Mesenchymal stem cell (in vitro differentiated cells and primary cell): ENCODE results near the gene ZNF718.
"Not testable (repeated sequence)": the region's sequence is repeated elsewhere in the genome, so short reads cannot be mapped to it uniquely, and the experiment has no call there.

ENCODE experiments used
- DNase-seq: peaks from one replicate; pipeline ENCODE4 v3.0.0-alpha.2; 2013
- H2AFZ ChIP-seq: one replicate; pipeline ENCODE4 v1.6.1; 2013; ENCODE audit warnings: low read depth, mild to moderate bottlenecking, control low read depth, inconsistent platforms, low read length, moderate library complexity
- H2AK5ac ChIP-seq: 2 replicates; pipeline ENCODE4 v1.6.1; 2013; ENCODE audit warnings: low read length, moderate library complexity, mild to moderate bottlenecking, inconsistent platforms; ENCODE audit not compliant: severe bottlenecking
- H2BK120ac ChIP-seq: one replicate; pipeline ENCODE4 v1.6.1; 2013; ENCODE audit warnings: low read depth, mild to moderate bottlenecking, inconsistent platforms, low read length, moderate library complexity
- H2BK12ac ChIP-seq, 2 experiments: one replicate each; pipeline ENCODE4 v1.6.1; 2013; ENCODE audit warnings: inconsistent platforms in 2 of 2, low read length in 2 of 2, mild to moderate bottlenecking in 2 of 2, moderate library complexity in 2 of 2, control low read depth in 1 of 2
- H2BK15ac ChIP-seq: one replicate; pipeline ENCODE4 v1.6.1; 2013; ENCODE audit warnings: mild to moderate bottlenecking, low read depth, inconsistent platforms; ENCODE audit not compliant: poor library complexity, severe bottlenecking
- H2BK5ac ChIP-seq: 2 replicates; pipeline ENCODE4 v1.6.1; 2013; ENCODE audit warnings: low read depth, mild to moderate bottlenecking, low read length, control low read depth, inconsistent platforms; ENCODE audit not compliant: poor library complexity, severe bottlenecking
- H3K14ac ChIP-seq, 2 experiments: one replicate each; pipeline ENCODE4 v1.6.1; 2013; ENCODE audit warnings: inconsistent platforms in 2 of 2, low read length in 2 of 2, control low read depth in 1 of 2, mild to moderate bottlenecking in 1 of 2, moderate library complexity in 1 of 2
- H3K18ac ChIP-seq, 2 experiments: one replicate each; pipeline ENCODE4 v1.6.1; 2013; ENCODE audit warnings: inconsistent platforms in 2 of 2, low read length in 2 of 2, control low read depth in 1 of 2, low read depth in 1 of 2, mild to moderate bottlenecking in 1 of 2
- H3K23ac ChIP-seq, 2 experiments: one replicate each; pipeline ENCODE4 v1.6.1; 2013; ENCODE audit warnings: inconsistent platforms in 2 of 2, low read length in 2 of 2, mild to moderate bottlenecking in 2 of 2, moderate library complexity in 2 of 2, control low read depth in 1 of 2
- H3K27ac ChIP-seq: 2 replicates; pipeline ENCODE4 v1.5.1; 2013; ENCODE audit warnings: mild to moderate bottlenecking, moderate library complexity, low read length, control low read depth, inconsistent platforms; ENCODE audit not compliant: poor library complexity, severe bottlenecking
- H3K27me3 ChIP-seq, 2 experiments: 2 replicates each; pipeline versions ENCODE4 v1.6.1 to v1.7.0; 2013; ENCODE audit warnings: low read length in 2 of 2, mild to moderate bottlenecking in 2 of 2, moderate library complexity in 2 of 2, control low read depth in 1 of 2, inconsistent platforms in 1 of 2; ENCODE audit not compliant: control insufficient read depth in 1 of 2, insufficient read depth in 1 of 2
- H3K36me3 ChIP-seq, 2 experiments: 2 replicates each; pipeline versions ENCODE4 v1.6.1 to v1.7.0; 2013; ENCODE audit warnings: low read length in 2 of 2, control low read depth in 1 of 2, inconsistent platforms in 1 of 2, low read depth in 1 of 2, mild to moderate bottlenecking in 1 of 2; ENCODE audit not compliant: insufficient read depth in 2 of 2, control insufficient read depth in 1 of 2
- H3K4ac ChIP-seq, 2 experiments: one replicate each; pipeline ENCODE4 v1.6.1; 2013; ENCODE audit warnings: inconsistent platforms in 2 of 2, low read length in 2 of 2, mild to moderate bottlenecking in 2 of 2, moderate library complexity in 2 of 2, control low read depth in 1 of 2, low read depth in 1 of 2
- H3K4me1 ChIP-seq: 2 replicates; pipeline ENCODE4 v1.6.1; 2013; ENCODE audit warnings: low read depth, low read length, control low read depth; ENCODE audit not compliant: control insufficient read depth, insufficient read depth
- H3K4me2 ChIP-seq: 2 replicates; pipeline ENCODE4 v1.6.1; 2013; ENCODE audit warnings: low read length, mild to moderate bottlenecking, inconsistent platforms; ENCODE audit not compliant: poor library complexity, severe bottlenecking
- H3K4me3 ChIP-seq, 2 experiments: 2 replicates each; pipeline versions ENCODE4 v1.5.1 to v1.7.0; 2013; ENCODE audit warnings: low read length in 2 of 2, mild to moderate bottlenecking in 2 of 2, control low read depth in 1 of 2, low read depth in 1 of 2; ENCODE audit not compliant: insufficient read depth in 1 of 2
- H3K79me1 ChIP-seq: replicated peaks from 2 replicates; pipeline ENCODE4 v1.6.1; 2013; ENCODE audit warnings: mild to moderate bottlenecking, control low read depth, low read length, inconsistent platforms; ENCODE audit not compliant: poor library complexity, severe bottlenecking
- H3K9ac ChIP-seq: 2 replicates; pipeline ENCODE4 v1.7.0; 2013; ENCODE audit warnings: mild to moderate bottlenecking, low read length, moderate library complexity
- H3K9me3 ChIP-seq: 2 replicates; pipeline ENCODE4 v1.7.0; 2013; ENCODE audit warnings: mild to moderate bottlenecking, low read length; ENCODE audit not compliant: control insufficient read depth
- H4K8ac ChIP-seq: one replicate; pipeline ENCODE4 v1.6.1; 2013; ENCODE audit warnings: inconsistent platforms, mild to moderate bottlenecking, low read length, moderate library complexity
- H4K91ac ChIP-seq: one replicate; pipeline ENCODE4 v1.6.1; 2013; ENCODE audit warnings: mild to moderate bottlenecking, low read length, inconsistent platforms
- WGBS: methylation state at CpG from one replicate; pipeline ENCODE4 v1.1.7; 2013; ENCODE audit warnings: mixed read lengths; 5-methylcytosine and 5-hydroxymethylcytosine counted together

ZNF718 gene

DNA sequence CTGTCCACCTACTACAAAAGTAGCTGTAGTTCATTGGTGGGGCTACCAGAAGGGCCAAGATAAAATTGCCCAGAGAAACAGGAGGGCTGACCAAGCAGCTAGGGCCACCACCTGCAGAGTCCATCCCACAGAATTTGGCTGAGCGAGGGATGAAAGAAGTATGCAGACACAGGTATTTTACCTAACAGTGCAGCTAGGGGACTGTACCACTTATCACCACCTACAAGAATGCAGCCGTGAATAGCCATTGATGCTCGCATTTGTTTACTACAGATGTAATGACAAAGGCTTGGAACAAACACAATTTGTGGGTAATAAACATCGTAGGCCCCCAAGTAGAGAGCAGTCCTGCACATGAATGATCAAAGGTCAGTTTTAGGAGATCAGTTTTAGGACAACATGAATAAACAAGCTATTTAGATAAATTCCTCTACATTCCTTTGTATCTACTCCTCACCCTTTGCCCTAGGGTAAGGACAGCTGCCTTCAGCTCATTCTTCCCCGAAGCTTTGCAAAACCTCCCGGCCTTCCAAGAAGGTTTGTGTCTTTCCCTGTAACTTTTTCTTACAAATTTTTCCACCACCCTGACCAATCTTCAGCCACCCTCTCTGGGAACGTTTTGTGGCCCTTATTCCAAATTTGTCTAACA is 49.5 kb downstream of the ZNF718 start:
- WGBS, result 92% methylated on average over 5 of the region's 7 CpGs
- Histone ChIP-seq H3K14ac (no peak overlapping the region), H3K4me2 (no peak overlapping the region), H2BK15ac (no peak overlapping the region), H3K9me3 (peaks cover 78% of the 10 kb centered on the region), H4K8ac (no peak overlapping the region), H3K4ac (no peak overlapping the region), H2AFZ (no peak overlapping the region), H4K91ac (no peak overlapping the region), H2BK5ac (no peak overlapping the region), H3K23ac (no peak overlapping the region), H3K18ac (no peak overlapping the region), H3K27me3 (no peaks in the 10 kb centered on the region), H3K4me3 (peak overlapping the region in 1 of 2 experiments; percentile 56), H3K36me3 (peaks cover 0 to 5% of the 10 kb centered on the region in 2 experiments), H3K9ac (no peak overlapping the region), H3K27ac (no peak overlapping the region), H2BK12ac (no peak overlapping the region), H2BK120ac (no peak overlapping the region), H3K79me1 (peaks cover 7% of the 10 kb centered on the region), H3K4me1 (no peaks in the 10 kb centered on the region), H2AK5ac (no peak overlapping the region)
- DNase-seq, result no peak

GRCh38 chr4:175986-176385 is 51.7 kb downstream of the ZNF718 start:
- H3K4ac ChIP-seq, result no peak overlapping the region
- H3K9ac ChIP-seq, result no peak overlapping the region
- no peak overlapping the region for H2BK12ac ChIP-seq

DNA sequence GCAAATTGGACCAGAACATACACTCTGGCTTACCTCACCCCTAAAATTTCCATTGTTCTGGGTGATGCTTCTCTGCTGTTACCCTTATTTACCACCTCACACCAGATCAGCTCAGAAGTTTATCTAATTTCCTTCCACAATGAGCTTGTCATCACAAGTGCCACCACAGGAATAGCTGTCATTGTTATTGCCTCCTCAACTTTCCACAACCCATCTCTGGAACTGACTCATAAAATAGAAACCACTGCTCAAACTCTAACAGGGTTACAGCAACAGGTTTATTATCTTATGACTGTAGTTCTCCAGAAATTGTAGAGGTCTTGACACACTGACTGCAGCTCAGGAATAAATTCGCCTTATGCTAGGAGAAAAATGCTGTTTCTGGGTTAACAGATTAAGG is 52.7 kb downstream of the ZNF718 start:
- Histone ChIP-seq H3K4ac (no peak overlapping the region), H3K23ac (no peak overlapping the region), H2BK12ac (no peak overlapping the region), H3K14ac (no peak overlapping the region), H3K27me3 (no peaks in the 10 kb centered on the region), H2BK120ac (no peak overlapping the region), H4K91ac (no peak overlapping the region), H2AFZ (no peak overlapping the region), H3K9me3 (peaks cover 99% of the 10 kb centered on the region), H4K8ac (no peak overlapping the region), H3K4me2 (no peak overlapping the region), H3K27ac (no peak overlapping the region), H2AK5ac (no peak overlapping the region), H3K36me3 (no peaks in the 10 kb centered on the region), H3K9ac (no peak overlapping the region), H3K18ac (no peak overlapping the region), H3K79me1 (peaks cover 2% of the 10 kb centered on the region), H2BK5ac (no peak overlapping the region), H3K4me3 (peak overlapping the region in 1 of 2 experiments; percentile 54), H3K4me1 (no peaks in the 10 kb centered on the region), H2BK15ac (no peak overlapping the region)
- DNase-seq, result no peak
- 86% methylated on average over 1 of the region's 1 CpG for WGBS

More at GRCh38 chr4:175986-176385, 51.7 kb downstream of the ZNF718 start:
- H3K9me3 ChIP-seq, result peaks cover 99% of the 10 kb centered on the region
- no peak overlapping the region for H3K23ac ChIP-seq
- H3K27ac ChIP-seq, result no peak overlapping the region
- H2BK15ac ChIP-seq, result no peak overlapping the region
- no peak overlapping the region for H4K91ac ChIP-seq
- H2BK5ac ChIP-seq, result no peak overlapping the region
- no peaks in the 10 kb centered on the region for H3K4me1 ChIP-seq
- no peaks in the 10 kb centered on the region for H3K27me3 ChIP-seq
- H3K14ac ChIP-seq, result no peak overlapping the region
- H2AFZ ChIP-seq, result no peak overlapping the region
- no peak overlapping the region for H2BK120ac ChIP-seq
- no peak overlapping the region for H4K8ac ChIP-seq
- H3K36me3 ChIP-seq, result peaks cover 0 to 4% of the 10 kb centered on the region in 2 experiments
- no peak overlapping the region for H3K4me2 ChIP-seq
- peak overlapping the region in 1 of 2 experiments; percentile 54 for H3K4me3 ChIP-seq
- no peak overlapping the region for H3K18ac ChIP-seq
- H3K79me1 ChIP-seq, result peaks cover 7% of the 10 kb centered on the region
- DNase-seq, result no peak
- H2AK5ac ChIP-seq, result no peak overlapping the region

DNA sequence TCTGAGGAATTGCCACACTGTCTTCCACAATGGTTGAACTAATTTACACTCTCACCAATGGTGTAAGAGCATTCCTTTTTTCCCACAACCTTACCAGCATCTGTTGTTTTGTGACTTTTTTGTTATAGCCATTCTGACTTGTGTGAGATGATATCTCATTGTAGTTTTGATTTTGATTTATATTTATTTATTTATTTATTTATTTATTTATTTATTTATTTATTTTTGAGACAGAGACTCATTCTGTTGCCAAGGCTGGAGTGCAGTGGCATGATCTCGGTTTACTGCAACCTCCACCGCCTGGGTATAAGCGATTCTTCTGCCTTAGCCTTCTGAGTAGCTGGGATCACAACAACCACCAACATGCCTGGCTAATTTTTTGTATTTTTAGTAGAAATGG is 57.9 kb downstream of the ZNF718 start:
- not testable (repeated sequence) for H4K8ac ChIP-seq, H3K9ac ChIP-seq, H4K91ac ChIP-seq, H3K27ac ChIP-seq, H2BK15ac ChIP-seq, H3K79me1 ChIP-seq, H3K36me3 ChIP-seq, DNase-seq, H2BK12ac ChIP-seq, H3K14ac ChIP-seq, H2BK5ac ChIP-seq, H3K4ac ChIP-seq, H3K4me2 ChIP-seq, H3K23ac ChIP-seq, H3K27me3 ChIP-seq, H3K4me1 ChIP-seq, H2BK120ac ChIP-seq, H2AK5ac ChIP-seq, H3K18ac ChIP-seq, H2AFZ ChIP-seq
- peaks cover 96% of the 10 kb centered on the region for H3K9me3 ChIP-seq
- H3K4me3 ChIP-seq, result peak overlapping the region in 1 of 2 experiments; percentile 12
- WGBS, result 96% methylated on average over 3 of the region's 3 CpGs
